ENCODE results near the gene SLC9A9.
"Not testable (repeated sequence)": the region's sequence is repeated elsewhere in the genome, so short reads cannot be mapped to it uniquely, and the experiment has no call there.

SLC9A9 gene

GRCh38 chr3:143698682-143699303 is 149.5 kb downstream of the SLC9A9 start:
- no peak overlapping the region for H3K18ac ChIP-seq (ENCODE audit: low read length)
- no peak overlapping the region for H3K56ac ChIP-seq (ENCODE audit: low read length)
- no peak overlapping the region for H2BK120ac ChIP-seq (ENCODE audit: low read depth, low read length)
- H4K5ac ChIP-seq (ENCODE audit: low read length): no peak overlapping the region
- no peak overlapping the region for H2AK5ac ChIP-seq (ENCODE audit: low read length)
- no CpG with 5 or more reads among the region's 3 CpGs for WGBS (ENCODE audit: extremely low coverage, insufficient coverage, low lambda C conversion rate)
- H3K4ac ChIP-seq (ENCODE audit: low read depth, low read length): no peak overlapping the region
- no peak overlapping the region for H2BK5ac ChIP-seq (ENCODE audit: low read length)
- no peaks in the 10 kb centered on the region for H3K27me3 ChIP-seq (ENCODE audit: insufficient read depth, low read length, poor library complexity)
- no peak overlapping the region for H3K9ac ChIP-seq (ENCODE audit: low read length)
- no peak overlapping the region for H3K27ac ChIP-seq (ENCODE audit: low read depth, low read length)
- no peak overlapping the region for H3K4me3 ChIP-seq (ENCODE audit: low read length)
- no peak overlapping the region for H3K4me2 ChIP-seq (ENCODE audit: low read length)
- no peak overlapping the region for H4K8ac ChIP-seq (ENCODE audit: low read depth, low read length)
- no peak overlapping the region for H3K23ac ChIP-seq (ENCODE audit: low read length)
- no peaks in the 10 kb centered on the region for H3K4me1 ChIP-seq (ENCODE audit: control insufficient read depth, low read depth, low read length)
- DNase-seq: no peak
- H3K79me2 ChIP-seq (ENCODE audit: control insufficient read depth, insufficient read depth, low read length): no peaks in the 10 kb centered on the region
- H3K79me1 ChIP-seq (ENCODE audit: low read length): no peaks in the 10 kb centered on the region
- no peak overlapping the region for H2BK15ac ChIP-seq (replicated peaks; ENCODE audit: low read depth)
- H3K36me3 ChIP-seq (ENCODE audit: control insufficient read depth, insufficient read depth, low read length): no peaks in the 10 kb centered on the region

- Histone ChIP-seq H3K36me3 (ENCODE audit: control insufficient read depth, insufficient read depth, low read length) (no peaks in the 10 kb centered on the region), H2AK5ac (ENCODE audit: low read length) (no peak overlapping the region), H3K27me3 (ENCODE audit: insufficient read depth, low read length, poor library complexity) (no peaks in the 10 kb centered on the region), H3K4me3 (ENCODE audit: low read length) (no peak overlapping the region), H3K27ac (ENCODE audit: low read depth, low read length) (no peak overlapping the region), H3K56ac (ENCODE audit: low read length) (no peak overlapping the region), H3K9ac (ENCODE audit: low read length) (no peak overlapping the region), H3K4me1 (ENCODE audit: control insufficient read depth, low read depth, low read length) (no peaks in the 10 kb centered on the region), H3K4me2 (ENCODE audit: low read length) (no peak overlapping the region), H3K79me1 (ENCODE audit: low read length) (no peaks in the 10 kb centered on the region), H2BK120ac (ENCODE audit: low read depth, low read length) (no peak overlapping the region), H4K8ac (ENCODE audit: low read depth, low read length) (no peak overlapping the region), H3K79me2 (ENCODE audit: control insufficient read depth, insufficient read depth, low read length) (no peaks in the 10 kb centered on the region), H4K5ac (ENCODE audit: low read length) (no peak overlapping the region), H3K18ac (ENCODE audit: low read length) (no peak overlapping the region), H3K23ac (ENCODE audit: low read length) (no peak overlapping the region), H3K4ac (ENCODE audit: low read depth, low read length) (no peak overlapping the region), H2BK5ac (ENCODE audit: low read length) (no peak overlapping the region), H2BK15ac (replicated peaks; ENCODE audit: low read depth) (no peak overlapping the region)
- peak; percentile 11 for DNase-seq
- no CpG with 5 or more reads among the region's 4 CpGs for WGBS (ENCODE audit: extremely low coverage, insufficient coverage, low lambda C conversion rate)
These were observed 150.3 kb downstream of the SLC9A9 start for GRCh38 chr3:143697975-143698374.

GRCh38 chr3:143695333-143695732 is 152.9 kb downstream of the SLC9A9 start:
- H2AK5ac ChIP-seq (ENCODE audit: low read length); H3K56ac ChIP-seq (ENCODE audit: low read length); H3K27me3 ChIP-seq (ENCODE audit: insufficient read depth, low read length, poor library complexity); H2BK5ac ChIP-seq (ENCODE audit: low read length); H3K4me2 ChIP-seq (ENCODE audit: low read length); H4K8ac ChIP-seq (ENCODE audit: low read depth, low read length); H2BK120ac ChIP-seq (ENCODE audit: low read depth, low read length); DNase-seq; H3K79me2 ChIP-seq (ENCODE audit: control insufficient read depth, insufficient read depth, low read length); H3K4me3 ChIP-seq (ENCODE audit: low read length); H3K36me3 ChIP-seq (ENCODE audit: control insufficient read depth, insufficient read depth, low read length); H3K79me1 ChIP-seq (ENCODE audit: low read length); H3K4ac ChIP-seq (ENCODE audit: low read depth, low read length); H3K23ac ChIP-seq (ENCODE audit: low read length); H4K5ac ChIP-seq (ENCODE audit: low read length); H3K9ac ChIP-seq (ENCODE audit: low read length); H2BK15ac ChIP-seq (replicated peaks; ENCODE audit: low read depth); H3K18ac ChIP-seq (ENCODE audit: low read length); H3K27ac ChIP-seq (ENCODE audit: low read depth, low read length); H3K4me1 ChIP-seq (ENCODE audit: control insufficient read depth, low read depth, low read length): not testable (repeated sequence)
- no CpG with 5 or more reads among the region's 2 CpGs for WGBS (ENCODE audit: extremely low coverage, insufficient coverage, low lambda C conversion rate)

- H3K4me3 ChIP-seq (ENCODE audit: low read length): no peak overlapping the region
- H4K8ac ChIP-seq (ENCODE audit: low read depth, low read length): no peak overlapping the region
- no peaks in the 10 kb centered on the region for H3K79me2 ChIP-seq (ENCODE audit: control insufficient read depth, insufficient read depth, low read length)
- no peaks in the 10 kb centered on the region for H3K4me1 ChIP-seq (ENCODE audit: control insufficient read depth, low read depth, low read length)
- no peak overlapping the region for H2BK120ac ChIP-seq (ENCODE audit: low read depth, low read length)
- DNase-seq: no peak
- no peaks in the 10 kb centered on the region for H3K79me1 ChIP-seq (ENCODE audit: low read length)
- no peak overlapping the region for H4K5ac ChIP-seq (ENCODE audit: low read length)
- no peaks in the 10 kb centered on the region for H3K27me3 ChIP-seq (ENCODE audit: insufficient read depth, low read length, poor library complexity)
- H3K4me2 ChIP-seq (ENCODE audit: low read length): no peak overlapping the region
- no peak overlapping the region for H3K4ac ChIP-seq (ENCODE audit: low read depth, low read length)
- no peak overlapping the region for H3K27ac ChIP-seq (ENCODE audit: low read depth, low read length)
- H2BK5ac ChIP-seq (ENCODE audit: low read length): no peak overlapping the region
- H3K9ac ChIP-seq (ENCODE audit: low read length): no peak overlapping the region
- WGBS (ENCODE audit: extremely low coverage, insufficient coverage, low lambda C conversion rate): no CpG with 5 or more reads among the region's 1 CpG
- H3K36me3 ChIP-seq (ENCODE audit: control insufficient read depth, insufficient read depth, low read length): no peaks in the 10 kb centered on the region
- no peak overlapping the region for H2BK15ac ChIP-seq (replicated peaks; ENCODE audit: low read depth)
- H3K56ac ChIP-seq (ENCODE audit: low read length): no peak overlapping the region
- no peak overlapping the region for H2AK5ac ChIP-seq (ENCODE audit: low read length)
- H3K23ac ChIP-seq (ENCODE audit: low read length): no peak overlapping the region
- H3K18ac ChIP-seq (ENCODE audit: low read length): no peak overlapping the region
These were observed 154.8 kb downstream of the SLC9A9 start for GRCh38 chr3:143693506-143693905.

- Histone ChIP-seq H3K27me3 (ENCODE audit: insufficient read depth, low read length, poor library complexity) (no peaks in the 10 kb centered on the region), H2AK5ac (ENCODE audit: low read length) (no peak overlapping the region), H3K36me3 (ENCODE audit: control insufficient read depth, insufficient read depth, low read length) (no peaks in the 10 kb centered on the region), H3K4me3 (ENCODE audit: low read length) (no peak overlapping the region), H3K4ac (ENCODE audit: low read depth, low read length) (no peak overlapping the region), H4K5ac (ENCODE audit: low read length) (no peak overlapping the region), H3K27ac (ENCODE audit: low read depth, low read length) (no peak overlapping the region), H3K23ac (ENCODE audit: low read length) (no peak overlapping the region), H2BK5ac (ENCODE audit: low read length) (no peak overlapping the region), H3K4me1 (ENCODE audit: control insufficient read depth, low read depth, low read length) (no peaks in the 10 kb centered on the region), H3K79me2 (ENCODE audit: control insufficient read depth, insufficient read depth, low read length) (no peaks in the 10 kb centered on the region), H3K56ac (ENCODE audit: low read length) (no peak overlapping the region), H2BK120ac (ENCODE audit: low read depth, low read length) (no peak overlapping the region), H3K79me1 (ENCODE audit: low read length) (no peaks in the 10 kb centered on the region), H3K9ac (ENCODE audit: low read length) (no peak overlapping the region), H2BK15ac (replicated peaks; ENCODE audit: low read depth) (no peak overlapping the region), H3K18ac (ENCODE audit: low read length) (no peak overlapping the region), H3K4me2 (ENCODE audit: low read length) (no peak overlapping the region), H4K8ac (ENCODE audit: low read depth, low read length) (no peak overlapping the region)
- DNase-seq: no peak
- no CpG with 5 or more reads among the region's 5 CpGs for WGBS (ENCODE audit: extremely low coverage, insufficient coverage, low lambda C conversion rate)
These were observed 161.6 kb downstream of the SLC9A9 start for GRCh38 chr3:143686638-143687197.

GRCh38 chr3:143685491-143685890 is 162.8 kb downstream of the SLC9A9 start:
- H3K36me3 ChIP-seq (ENCODE audit: control insufficient read depth, insufficient read depth, low read length): no peaks in the 10 kb centered on the region
- H4K5ac ChIP-seq (ENCODE audit: low read length): no peak overlapping the region
- no peaks in the 10 kb centered on the region for H3K27me3 ChIP-seq (ENCODE audit: insufficient read depth, low read length, poor library complexity)
- H2BK15ac ChIP-seq (replicated peaks; ENCODE audit: low read depth): no peak overlapping the region
- H4K8ac ChIP-seq (ENCODE audit: low read depth, low read length): no peak overlapping the region
- DNase-seq: no peak
- no peak overlapping the region for H3K56ac ChIP-seq (ENCODE audit: low read length)
- H3K23ac ChIP-seq (ENCODE audit: low read length): no peak overlapping the region
- no CpG with 5 or more reads among the region's 1 CpG for WGBS (ENCODE audit: extremely low coverage, insufficient coverage, low lambda C conversion rate)
- H3K9ac ChIP-seq (ENCODE audit: low read length): no peak overlapping the region
- no peak overlapping the region for H3K4me2 ChIP-seq (ENCODE audit: low read length)
- no peak overlapping the region for H2BK120ac ChIP-seq (ENCODE audit: low read depth, low read length)
- H3K27ac ChIP-seq (ENCODE audit: low read depth, low read length): no peak overlapping the region
- no peak overlapping the region for H2BK5ac ChIP-seq (ENCODE audit: low read length)
- no peaks in the 10 kb centered on the region for H3K4me1 ChIP-seq (ENCODE audit: control insufficient read depth, low read depth, low read length)
- no peaks in the 10 kb centered on the region for H3K79me2 ChIP-seq (ENCODE audit: control insufficient read depth, insufficient read depth, low read length)
- H3K18ac ChIP-seq (ENCODE audit: low read length): no peak overlapping the region
- H3K4ac ChIP-seq (ENCODE audit: low read depth, low read length): no peak overlapping the region
- no peak overlapping the region for H3K4me3 ChIP-seq (ENCODE audit: low read length)
- no peak overlapping the region for H2AK5ac ChIP-seq (ENCODE audit: low read length)
- H3K79me1 ChIP-seq (ENCODE audit: low read length): no peaks in the 10 kb centered on the region
